CD4-positive, alpha-beta T cell treated with Interleukin-4 for 4 hours (primary cell): ENCODE results near the gene PLA2G6.
A peak's percentile ranks its signal among the peaks of the same experiment; 100 is the strongest.
"Not testable (repeated sequence)": the region's sequence is repeated elsewhere in the genome, so short reads cannot be mapped to it uniquely, and the experiment has no call there.

Experiments used
- DNase-seq: peaks from one replicate; pipeline ENCODE4 v3.0.0-alpha.2; 2020

Gene PLA2G6

GRCh38 chr22:38126928-38127668 lies 54.5 kb downstream of the PLA2G6 start:
- no peak for DNase-seq

GRCh38 chr22:38125751-38126201 lies 55.9 kb downstream of the PLA2G6 start:
- no peak for DNase-seq

- no peak for DNase-seq
Observed at GRCh38 chr22:38125038-38125610, 56.5 kb downstream of the PLA2G6 start.

- no peak for DNase-seq
Observed at GRCh38 chr22:38124236-38124974, 57.2 kb downstream of the PLA2G6 start.

- DNase-seq = no peak
Observed at GRCh38 chr22:38122616-38123015, 59.0 kb downstream of the PLA2G6 start.

GRCh38 chr22:38120359-38121110 lies 61.1 kb downstream of the PLA2G6 start:
- DNase-seq = no peak

GRCh38 chr22:38118747-38119146 lies 62.9 kb downstream of the PLA2G6 start:
- DNase-seq = not testable (repeated sequence)

GRCh38 chr22:38118182-38118581 lies 63.4 kb downstream of the PLA2G6 start:
- no peak for DNase-seq

GRCh38 chr22:38117556-38117955 lies 64.1 kb downstream of the PLA2G6 start:
- DNase-seq = not testable (repeated sequence)

GRCh38 chr22:38115423-38116205 lies 66.0 kb downstream of the PLA2G6 start:
- no peak for DNase-seq

GRCh38 chr22:38114484-38115398 lies 66.9 kb downstream of the PLA2G6 start:
- peak; percentile 62 for DNase-seq

GRCh38 chr22:38112381-38112780 lies 69.2 kb downstream of the PLA2G6 start:
- DNase-seq = no peak

- DNase-seq = no peak
Observed at GRCh38 chr22:38111925-38112355, 69.7 kb downstream of the PLA2G6 start.

GRCh38 chr22:38110863-38111852 lies 70.5 kb downstream of the PLA2G6 start:
- DNase-seq = no peak

GRCh38 chr22:38110008-38110862 lies 71.4 kb downstream of the PLA2G6 start, which contains the start of gene BAIAP2L2:
Gene BAIAP2L2, minus strand, starts transcription at chr22:38110684. Its CDS starts 159 bp downstream, at chr22:38110525.
- no peak for DNase-seq

- DNase-seq = no peak
Observed at GRCh38 chr22:38109371-38110001, 72.1 kb downstream of the PLA2G6 start.

- no peak for DNase-seq
Observed at GRCh38 chr22:38108561-38109319, 72.9 kb downstream of the PLA2G6 start.
